PC-3 (cell line): ENCODE data around the gene CARD19. TPM values are rescaled to one million over a fixed set of nuclear protein-coding genes. Genes with fewer than 3 reads are reported as not detected.
A peak's percentile ranks its signal among the peaks of the same experiment; 100 is the strongest.

Experiments used
- ATAC-seq: fragments of 200-7000 bp; cut with Tn5 transposase; 2 replicates; pipeline ENCODE4 v1.9.1; 2020; ENCODE audit warnings: mild to moderate bottlenecking, moderate library complexity
- BruUV-seq: library from RNA; stranded (reverse); fragments of 400-500 nt; replicated peaks from 2 replicates; lab custom pipeline; 2021; lab: Mats Ljungman, UMichigan
- CTCF ChIA-PET: fragments of 300-600 bp; sonication (Branson Sonifier 250); formaldehyde crosslinking; loops from one replicate; lab custom pipeline; 2022; ENCODE audit warnings: antibody characterized with exemption; lab: Charles Lee
- POLR2A ChIA-PET: fragments of 300-600 bp; sonication (Branson Sonifier 250); formaldehyde crosslinking; loops from one replicate; lab custom pipeline; 2022; ENCODE audit warnings: antibody characterized with exemption; ENCODE audit not compliant: unreplicated experiment; lab: Charles Lee
- DNase-seq: peaks from one replicate; pipeline ENCODE4 v3.0.0-alpha.2; 2015
- H2AFZ ChIP-seq: fragments of 300-600 bp; sonication (generic); 2 replicates; pipeline ENCODE4 v1.6.0; 2016; ENCODE audit warnings: antibody characterized with exemption, low read length
- H3F3A ChIP-seq: fragments of 300-600 bp; sonication (generic); one replicate; pipeline ENCODE4 v1.6.0; 2017; ENCODE audit warnings: antibody characterized with exemption, low read length, control low read depth, mild to moderate bottlenecking; ENCODE audit not compliant: unreplicated experiment
- H3K27ac ChIP-seq: fragments of 300-600 bp; sonication (generic); 2 replicates; pipeline ENCODE4 v1.5.1; 2016; ENCODE audit warnings: mild to moderate bottlenecking, low read length
- H3K27me3 ChIP-seq: fragments of 300-600 bp; sonication (generic); 2 replicates; pipeline ENCODE4 v1.6.1; 2016; ENCODE audit warnings: low read length, mixed read lengths
- H3K36me3 ChIP-seq: fragments of 300-600 bp; sonication (generic); 2 replicates; pipeline ENCODE4 v1.6.1; 2016; ENCODE audit warnings: low read depth, mixed run types, low read length, mixed read lengths
- H3K4me1 ChIP-seq: fragments of 300-600 bp; sonication (generic); 2 replicates; pipeline ENCODE4 v1.5.1; 2016; ENCODE audit warnings: low read length; ENCODE audit not compliant: insufficient read depth
- H3K4me2 ChIP-seq: fragments of 300-600 bp; sonication (generic); 2 replicates; pipeline ENCODE4 v1.6.0; 2016; ENCODE audit warnings: low read length
- H3K4me3 ChIP-seq: fragments of 300-600 bp; sonication (generic); 2 replicates; pipeline ENCODE4 v1.5.1; 2016; ENCODE audit warnings: mild to moderate bottlenecking, low read length, mixed read lengths
- H3K79me2 ChIP-seq: fragments of 300-600 bp; sonication (generic); 2 replicates; pipeline ENCODE4 v1.6.1; 2017; ENCODE audit warnings: low read length, mixed read lengths
- H3K9ac ChIP-seq: fragments of 300-600 bp; sonication (generic); 2 replicates; pipeline ENCODE4 v1.6.0; 2016; ENCODE audit warnings: mild to moderate bottlenecking, low read length
- H3K9me2 ChIP-seq: fragments of 300-600 bp; sonication (generic); replicated peaks from 2 replicates; pipeline ENCODE4 v1.6.1; 2016; ENCODE audit warnings: mixed run types, low read length, mixed read lengths
- H3K9me3 ChIP-seq: fragments of 300-600 bp; sonication (generic); 2 replicates; pipeline ENCODE4 v1.6.1; 2016; ENCODE audit warnings: low read length, mixed read lengths
- H4K20me1 ChIP-seq: fragments of 300-600 bp; sonication (generic); 2 replicates; pipeline ENCODE4 v1.6.1; 2016; ENCODE audit warnings: low read length, mixed read lengths
- EZH2 ChIP-seq: fragments of 300-600 bp; sonication (generic); IDR thresholded peaks from one replicate; pipeline ENCODE4 v1.6.1; 2017; ENCODE audit warnings: antibody characterized with exemption, mild to moderate bottlenecking, low read length; ENCODE audit not compliant: unreplicated experiment
- EZH2phosphoT487 ChIP-seq: fragments of 300-600 bp; sonication (generic); IDR thresholded peaks from 2 replicates; pipeline ENCODE4 v1.6.1; 2018; ENCODE audit warnings: mild to moderate bottlenecking, antibody characterized with exemption, low read length, borderline replicate concordance
- intact Hi-C: fragments of 100-400 bp; cut with micrococcal nuclease; formaldehyde crosslinking; loops from 2 replicates; pipeline ENCODE4 v1.9.0; 2023
- total RNA-seq: library from RNA; depleted of rRNA; stranded (reverse); fragments of >200 nt; gene quantifications from 2 replicates; pipeline ENCODE4 v1.2.3, GENCODE V29; 2014; rRNA removed
- TF ChIP-seq, protein P1 (sequence below): fragments of 300-600 bp; sonication (generic); conservative IDR thresholded peaks from 2 replicates; pipeline ENCODE4 v1.5.1; 2017; ENCODE audit warnings: antibody characterized with exemption, low read depth, mild to moderate bottlenecking, low read length

Gene CARD19
- total RNA-seq, 1 experiment from 2014 or later: 68.6 TPM

DNA sequence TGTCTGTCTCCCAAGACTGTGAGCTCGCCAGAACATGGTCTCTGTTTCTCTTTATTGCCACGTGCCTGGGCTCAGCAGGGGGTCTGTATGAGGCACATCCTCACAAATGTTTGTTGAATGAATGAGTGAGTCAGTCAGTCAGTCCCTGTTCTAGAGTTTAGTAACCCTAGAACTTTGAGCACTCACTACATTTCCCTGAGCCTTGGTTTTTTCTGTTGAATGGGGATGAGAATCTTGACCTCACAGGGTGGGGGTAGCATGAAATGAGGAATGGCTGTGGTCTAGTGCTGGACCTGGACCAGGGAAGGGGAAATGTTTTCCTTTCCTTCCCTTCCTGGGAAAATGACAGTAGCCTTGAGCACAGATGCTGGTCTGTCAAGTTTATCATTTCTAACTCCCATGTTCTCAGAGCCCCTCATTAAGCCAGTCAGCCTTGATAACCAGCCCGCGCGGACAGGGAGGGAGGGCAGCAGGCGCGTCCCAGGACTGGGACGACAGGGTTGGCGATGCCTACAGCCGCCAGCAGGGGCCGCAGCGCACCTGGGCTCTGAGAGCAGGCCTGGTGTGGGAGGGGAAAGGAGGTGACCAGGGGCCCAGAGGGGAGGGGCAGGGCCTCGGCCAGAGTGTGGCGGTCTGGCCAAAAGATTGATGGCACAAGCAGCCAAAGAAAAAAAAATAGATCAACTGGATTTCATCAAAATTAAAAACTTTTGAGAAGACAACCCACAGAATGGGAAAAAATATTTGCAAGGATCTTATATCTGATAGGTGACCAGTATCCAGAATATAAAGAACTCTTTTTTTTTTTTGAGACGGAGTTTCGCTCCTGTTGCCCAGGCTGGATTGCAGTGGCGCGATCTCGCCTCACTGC is 63.8 kb downstream of the CARD19 start:
- peak overlapping the region; percentile 62 for H2AFZ ChIP-seq
- peak overlapping the region; percentile 76 for H3K4me2 ChIP-seq
- TF ChIP-seq, protein P1, sequence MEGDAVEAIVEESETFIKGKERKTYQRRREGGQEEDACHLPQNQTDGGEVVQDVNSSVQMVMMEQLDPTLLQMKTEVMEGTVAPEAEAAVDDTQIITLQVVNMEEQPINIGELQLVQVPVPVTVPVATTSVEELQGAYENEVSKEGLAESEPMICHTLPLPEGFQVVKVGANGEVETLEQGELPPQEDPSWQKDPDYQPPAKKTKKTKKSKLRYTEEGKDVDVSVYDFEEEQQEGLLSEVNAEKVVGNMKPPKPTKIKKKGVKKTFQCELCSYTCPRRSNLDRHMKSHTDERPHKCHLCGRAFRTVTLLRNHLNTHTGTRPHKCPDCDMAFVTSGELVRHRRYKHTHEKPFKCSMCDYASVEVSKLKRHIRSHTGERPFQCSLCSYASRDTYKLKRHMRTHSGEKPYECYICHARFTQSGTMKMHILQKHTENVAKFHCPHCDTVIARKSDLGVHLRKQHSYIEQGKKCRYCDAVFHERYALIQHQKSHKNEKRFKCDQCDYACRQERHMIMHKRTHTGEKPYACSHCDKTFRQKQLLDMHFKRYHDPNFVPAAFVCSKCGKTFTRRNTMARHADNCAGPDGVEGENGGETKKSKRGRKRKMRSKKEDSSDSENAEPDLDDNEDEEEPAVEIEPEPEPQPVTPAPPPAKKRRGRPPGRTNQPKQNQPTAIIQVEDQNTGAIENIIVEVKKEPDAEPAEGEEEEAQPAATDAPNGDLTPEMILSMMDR: peak; percentile 94
- TF ChIP-seq EZH2: no peak
- H3K27me3 ChIP-seq: no peaks in the 10 kb centered on the region
- no peaks in the 10 kb centered on the region for H4K20me1 ChIP-seq
- BruUV-seq: no TSS peak
- H3K9ac ChIP-seq: no peak overlapping the region
- no peaks in the 10 kb centered on the region for H3K36me3 ChIP-seq
- H3K4me3 ChIP-seq: peak overlapping the region; percentile 51
- peak; percentile 99 for ATAC-seq
- H3K9me3 ChIP-seq: no peaks in the 10 kb centered on the region
- no peaks in the 10 kb centered on the region for H3F3A ChIP-seq
- H3K27ac ChIP-seq: no peak overlapping the region
- ChIA-PET CTCF (interaction anchor here (1.1 kb wide), 1 partner anchor 143 kb away, joined by 6 read pairs; no protein-coding TSS in a partner anchor), POLR2A (no interaction called here)
- no peaks in the 10 kb centered on the region for H3K9me2 ChIP-seq
- intact Hi-C loops: loop anchor here (1.0 to 10.0 kb wide), 2 partner anchors 145 to 405 kb away; no protein-coding TSS in a partner anchor
- peaks cover 6% of the 10 kb centered on the region for H3K4me1 ChIP-seq
- DNase-seq: peak; percentile 84
- no peaks in the 10 kb centered on the region for H3K79me2 ChIP-seq

DNA sequence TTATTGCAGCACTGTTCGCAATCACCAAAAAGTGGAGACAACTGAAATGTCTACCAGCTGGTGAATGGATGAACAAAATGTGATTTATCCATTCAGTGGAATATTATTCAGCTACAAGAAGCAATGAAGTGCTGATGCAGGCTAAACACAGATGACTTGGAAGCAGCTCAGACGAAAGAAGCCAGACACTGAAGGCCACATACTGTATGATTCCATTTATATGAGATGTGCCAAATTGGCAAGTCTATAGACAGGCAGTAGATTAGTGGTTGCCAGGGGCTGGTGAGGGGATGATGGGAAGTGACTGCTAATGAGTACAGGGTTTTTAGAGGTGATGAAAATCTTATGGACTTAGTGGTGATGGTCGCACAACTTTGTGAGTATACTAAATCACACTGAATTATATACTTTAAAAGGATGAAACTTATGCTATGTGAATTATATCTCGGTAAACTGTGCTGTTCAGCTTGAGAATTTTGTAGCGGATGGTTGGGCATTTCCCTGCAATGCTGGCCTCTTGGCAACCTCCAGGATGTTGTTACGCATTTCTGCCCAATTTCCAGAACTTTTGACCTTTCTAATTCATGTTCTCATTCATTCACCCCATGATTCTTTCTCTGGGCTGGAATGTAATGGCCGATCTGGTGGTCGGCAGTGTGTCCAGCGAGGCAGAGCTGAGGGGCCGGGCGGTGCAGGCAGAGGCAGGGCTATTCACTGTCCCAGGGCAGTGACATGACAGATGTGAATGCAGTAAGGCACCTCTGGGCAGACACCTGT is 66.0 kb downstream of the CARD19 start:
- Histone ChIP-seq H3K4me2 (no peak overlapping the region), H3K4me1 (peaks cover 6% of the 10 kb centered on the region), H3K79me2 (no peaks in the 10 kb centered on the region), H2AFZ (no peak overlapping the region), H3K4me3 (no peak overlapping the region), H3K9me3 (no peaks in the 10 kb centered on the region), H4K20me1 (no peaks in the 10 kb centered on the region), H3K36me3 (no peaks in the 10 kb centered on the region), H3K9ac (no peak overlapping the region), H3K9me2 (no peaks in the 10 kb centered on the region), H3K27me3 (no peaks in the 10 kb centered on the region), H3K27ac (no peak overlapping the region), H3F3A (no peaks in the 10 kb centered on the region)
- DNase-seq (no peak), ATAC-seq (no peak)
- intact Hi-C loops: loop anchor here (10.0 kb wide), 1 partner anchor 403 kb away; no protein-coding TSS in a partner anchor
- CTCF ChIA-PET: no interaction called here
- TF ChIP-seq EZH2 (no peak), EZH2phosphoT487 (no peak)
- TF ChIP-seq, protein P1: no peak
- BruUV-seq: no TSS peak
- POLR2A ChIA-PET: no interaction called here

Other genes starting within 250 kb of the CARD19 start
- gene ZNF484, start 218.2 kb upstream of the CARD19 start, total RNA-seq: 3.8 and 3.9 TPM in 2 replicates
- 5.4 and 6.3 TPM in 2 replicates for gene FGD3, start 148.7 kb upstream of the CARD19 start, total RNA-seq
- gene SUSD3, start 37.5 kb upstream of the CARD19 start, total RNA-seq: 12.7 and 13.4 TPM in 2 replicates
- gene NINJ1, start 38.0 kb downstream of the CARD19 start, total RNA-seq: 28.8 and 30.5 TPM in 2 replicates
- gene WNK2, start 87.9 kb downstream of the CARD19 start, total RNA-seq: 11.7 and 15.5 TPM in 2 replicates